Omental fat pad (tissue), 4 donors: Measurements from ENCODE around the gene ITIH1. TPM values are rescaled to one million over a fixed set of nuclear protein-coding genes. Genes with fewer than 3 reads are reported as not detected.

Source experiments
- ATAC-seq: fragments of 150-250 bp; one replicate; pipeline ENCODE4 v1.9.1; 2016; ENCODE audit warnings: mild to moderate bottlenecking, moderate library complexity; ENCODE audit not compliant: low FRiP score
- DNase-seq: peaks from one replicate; pipeline ENCODE4 v3.0.0-alpha.2; 2019; ENCODE audit warnings: low spot score
- total RNA-seq, 4 donors: library from RNA; depleted of rRNA; stranded (reverse); fragments of >200 nt; gene quantifications; one replicate each; pipeline ENCODE4 v1.1.0, GENCODE V29; 2016
- TF ChIP-seq, protein P1 (sequence below), 3 donors: fragments of 450-650 bp; IDR thresholded peaks; one replicate each; pipeline ENCODE4 v1.5.1; 2016 to 2017; ENCODE audit warnings: antibody characterized with exemption in 3 of 3, mild to moderate bottlenecking in 3 of 3, moderate library complexity in 2 of 3

The ITIH1 gene
- total RNA-seq, 4 donors from 2014 or later, result 0.94 TPM; not detected in 3

DNA sequence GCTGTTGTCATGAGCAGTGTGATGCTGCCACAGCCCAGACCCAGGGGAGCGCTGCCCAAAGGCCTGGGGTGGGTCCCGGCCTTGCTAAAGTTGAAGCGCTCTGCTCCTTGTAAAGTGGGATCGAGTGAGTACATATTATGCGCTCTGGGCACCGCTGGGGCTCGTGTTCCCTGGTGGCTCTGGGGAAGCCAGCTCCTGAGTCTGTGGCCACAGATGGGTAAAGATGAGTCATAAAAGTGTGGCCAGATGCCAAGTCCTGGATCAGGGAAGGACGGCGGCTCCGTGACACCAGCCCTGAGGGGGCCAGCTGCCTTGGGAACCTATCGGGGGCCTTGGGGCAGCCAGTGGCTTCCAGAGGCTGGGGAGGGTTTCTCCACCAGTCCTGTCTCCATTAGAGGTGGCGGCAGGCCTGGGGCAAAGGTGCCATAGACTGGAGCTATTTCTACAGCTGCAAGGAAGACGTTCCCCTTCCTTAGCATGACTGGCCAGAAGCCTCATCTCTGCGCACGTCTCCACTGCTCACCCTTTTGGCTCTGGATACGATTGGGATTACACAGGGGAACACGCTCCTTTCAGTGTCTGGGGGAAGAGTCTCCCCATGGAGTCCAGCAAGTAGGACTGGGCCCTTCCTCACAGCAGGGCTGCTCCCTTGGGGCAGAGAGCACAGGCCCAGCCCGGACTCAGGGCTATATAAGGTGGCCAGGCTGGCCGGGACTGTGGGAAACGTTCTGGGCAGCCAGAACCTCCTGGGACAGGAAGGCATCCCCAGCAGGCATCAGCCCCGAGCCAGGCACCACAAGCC is 54.3 kb downstream of the ITIH1 start:
- TF ChIP-seq, protein P1, sequence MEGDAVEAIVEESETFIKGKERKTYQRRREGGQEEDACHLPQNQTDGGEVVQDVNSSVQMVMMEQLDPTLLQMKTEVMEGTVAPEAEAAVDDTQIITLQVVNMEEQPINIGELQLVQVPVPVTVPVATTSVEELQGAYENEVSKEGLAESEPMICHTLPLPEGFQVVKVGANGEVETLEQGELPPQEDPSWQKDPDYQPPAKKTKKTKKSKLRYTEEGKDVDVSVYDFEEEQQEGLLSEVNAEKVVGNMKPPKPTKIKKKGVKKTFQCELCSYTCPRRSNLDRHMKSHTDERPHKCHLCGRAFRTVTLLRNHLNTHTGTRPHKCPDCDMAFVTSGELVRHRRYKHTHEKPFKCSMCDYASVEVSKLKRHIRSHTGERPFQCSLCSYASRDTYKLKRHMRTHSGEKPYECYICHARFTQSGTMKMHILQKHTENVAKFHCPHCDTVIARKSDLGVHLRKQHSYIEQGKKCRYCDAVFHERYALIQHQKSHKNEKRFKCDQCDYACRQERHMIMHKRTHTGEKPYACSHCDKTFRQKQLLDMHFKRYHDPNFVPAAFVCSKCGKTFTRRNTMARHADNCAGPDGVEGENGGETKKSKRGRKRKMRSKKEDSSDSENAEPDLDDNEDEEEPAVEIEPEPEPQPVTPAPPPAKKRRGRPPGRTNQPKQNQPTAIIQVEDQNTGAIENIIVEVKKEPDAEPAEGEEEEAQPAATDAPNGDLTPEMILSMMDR (IDR thresholded peaks at IDR 0.05), result no peak
- ATAC-seq (no peak), DNase-seq (peak; percentile 27)

DNA sequence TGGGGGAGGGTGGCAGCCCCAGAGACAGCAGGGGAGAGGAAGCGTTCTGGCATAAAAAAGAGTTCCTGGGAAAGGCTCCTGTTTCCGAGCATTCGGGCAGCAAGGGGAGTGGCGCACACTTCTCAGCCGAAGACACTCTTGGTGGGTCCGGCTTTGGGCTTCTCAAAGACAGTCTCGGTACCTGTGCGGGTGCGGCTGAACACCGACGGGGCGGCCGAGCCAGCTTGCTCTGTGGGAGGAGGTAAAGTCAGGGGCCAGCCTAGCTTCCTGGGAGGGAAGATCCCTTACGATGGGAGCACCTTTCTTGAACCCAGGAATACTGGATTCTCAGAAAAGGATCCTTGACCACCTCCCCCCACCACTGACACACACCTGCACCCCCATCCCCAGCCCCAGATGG is 55.8 kb downstream of the ITIH1 start:
- no peak for ATAC-seq
- TF ChIP-seq, protein P1 (IDR thresholded peaks at IDR 0.05), result no peak
- DNase-seq, result no peak

DNA sequence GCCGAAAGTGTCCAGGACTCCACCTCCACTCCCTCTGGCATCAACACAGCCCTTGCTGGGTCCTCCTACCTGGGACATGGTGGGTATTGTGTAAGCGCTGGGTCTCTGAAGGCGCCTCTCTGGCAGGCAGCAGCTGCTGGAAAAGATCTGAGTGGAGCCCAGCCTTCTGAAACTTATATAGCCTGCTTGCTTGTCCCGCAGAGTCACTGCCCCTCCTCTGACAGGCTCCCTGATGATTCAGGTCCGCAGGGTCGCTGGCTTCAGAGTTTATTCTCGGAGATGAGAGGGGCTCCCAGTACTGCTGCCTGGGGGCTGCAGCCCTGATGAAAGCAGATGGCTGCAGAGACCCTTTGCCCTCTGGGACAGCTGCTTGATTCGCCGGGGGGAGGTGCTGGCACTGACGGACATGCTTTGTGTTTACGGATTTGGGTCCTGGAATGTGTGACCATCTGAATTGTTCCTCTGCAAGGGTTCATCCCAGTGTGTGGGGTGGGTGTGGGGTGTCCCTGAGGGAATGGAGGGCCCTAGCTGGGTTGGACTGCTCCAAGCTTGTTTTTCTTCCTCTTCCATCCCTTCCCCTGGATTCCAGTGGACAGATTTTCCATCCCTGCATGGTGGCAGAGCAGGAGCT is 57.6 kb downstream of the ITIH1 start, which contains the start of gene MUSTN1:
TSS of gene MUSTN1 (minus strand) at position 149 of the 631 bp plus-strand sequence. CDS start at position 78, 71 bp downstream.
- DNase-seq (no peak), ATAC-seq (no peak)
- TF ChIP-seq, protein P1 (IDR thresholded peaks at IDR 0.05), result no peak

DNA sequence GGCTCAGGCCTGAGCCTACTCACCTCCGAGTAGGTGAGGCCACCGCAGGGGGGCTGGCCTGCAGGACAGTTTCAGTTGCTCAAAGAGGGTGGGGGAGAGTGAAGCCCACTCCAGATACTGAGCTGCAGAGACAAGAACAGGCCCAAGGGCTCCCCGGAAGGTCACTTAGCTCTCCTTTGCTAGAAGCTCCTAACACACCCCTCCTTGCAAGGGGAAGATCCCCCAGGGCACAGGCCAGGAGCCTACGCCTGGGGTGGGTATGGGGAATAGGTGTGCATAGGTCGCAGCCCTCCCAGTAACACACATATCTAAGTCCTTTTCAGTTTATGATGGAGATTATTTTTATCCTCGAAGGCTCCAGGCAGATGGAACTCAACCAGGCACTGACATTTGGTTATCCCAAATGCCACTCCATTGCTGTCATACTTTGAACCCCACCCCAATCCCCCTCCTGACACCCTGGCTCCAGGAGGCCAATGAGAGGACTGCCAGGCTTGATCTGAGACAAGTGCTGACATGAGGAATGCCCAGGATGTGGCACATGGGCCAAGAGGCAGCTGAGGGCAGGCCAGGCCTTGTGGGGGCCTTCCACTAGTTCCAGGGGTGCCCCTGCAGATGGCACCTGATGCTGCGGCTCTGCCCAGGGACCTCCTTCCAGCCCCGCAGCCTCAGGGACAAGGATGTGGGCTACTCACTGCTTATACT is 58.5 kb downstream of the ITIH1 start:
- ATAC-seq (no peak), DNase-seq (no peak)
- TF ChIP-seq, protein P1 (IDR thresholded peaks at IDR 0.05), result no peak

DNA sequence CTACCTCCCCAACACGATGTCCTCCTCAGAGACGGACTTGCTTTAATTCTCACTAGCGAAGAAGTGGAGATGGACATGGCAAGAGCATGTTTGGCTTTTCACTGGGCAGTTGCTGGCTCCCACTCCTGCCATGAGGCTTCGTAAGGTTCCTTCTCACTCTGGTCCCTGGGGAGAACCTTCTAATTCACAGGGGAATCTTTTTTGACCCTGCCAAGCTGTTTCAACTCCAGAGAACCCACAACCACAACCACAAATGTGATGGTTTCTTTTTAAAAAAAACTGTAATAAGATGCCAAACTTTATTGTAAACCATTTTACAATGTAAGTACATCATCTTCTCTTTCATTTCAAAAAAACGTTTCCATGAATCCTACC is 59.1 kb downstream of the ITIH1 start:
- ATAC-seq (no peak), DNase-seq (no peak)
- TF ChIP-seq, protein P1 (IDR thresholded peaks at IDR 0.05), result no peak

DNA sequence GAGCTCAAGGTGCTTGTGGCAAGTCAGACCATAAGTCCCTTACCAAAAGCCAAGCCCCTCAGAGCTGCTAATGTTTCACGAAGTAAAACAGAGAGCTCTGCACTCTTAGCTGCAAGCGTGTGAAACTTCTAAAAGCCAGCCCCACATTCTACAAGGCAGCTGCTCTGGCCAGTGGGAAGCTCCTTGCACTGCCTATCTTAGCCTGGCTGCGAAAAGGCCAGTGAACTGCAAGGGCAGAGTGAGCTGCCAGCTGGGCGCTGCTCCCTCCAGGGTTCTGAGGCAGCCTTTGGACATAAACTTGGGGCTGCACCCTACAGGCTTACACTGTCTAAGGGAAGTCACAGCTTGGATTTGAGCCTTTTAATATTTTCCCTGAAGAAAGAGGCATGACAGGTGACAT is 59.6 kb downstream of the ITIH1 start:
- no peak for ATAC-seq
- DNase-seq, result no peak
- TF ChIP-seq, protein P1 (IDR thresholded peaks at IDR 0.05), result no peak
